Endothelial cell of umbilical vein (primary cell): Measurements from ENCODE around the gene MEOX2. TPM values are rescaled to one million over a fixed set of nuclear protein-coding genes. Genes with fewer than 3 reads are reported as not detected.

ENCODE experiments used
- BruUV-seq: library from RNA; stranded (reverse); fragments of 400-500 nt; replicated peaks from 2 replicates; lab custom pipeline; 2021; lab: Mats Ljungman, UMichigan
- CTCF ChIA-PET: fragments of 300-600, 350-600 bp; sonication (Branson Sonifier 250); formaldehyde crosslinking; loops from one replicate; lab custom pipeline; 2021; ENCODE audit warnings: antibody characterized with exemption, inconsistent platforms; lab: Charles Lee
- POLR2A ChIA-PET: fragments of 300-600, 350-600 bp; sonication (Branson Sonifier 250); formaldehyde crosslinking; loops from one replicate; lab custom pipeline; 2021; ENCODE audit warnings: antibody characterized with exemption, inconsistent platforms; lab: Charles Lee
- DNase-seq: peaks from one replicate; pipeline ENCODE4 v3.0.0-alpha.2; 2011; ENCODE audit warnings: low read depth, low spot score
- FAIRE-seq: peaks from 2 replicates; lab custom pipeline; 2011; peaks lifted over from hg19 to GRCh38; lab: Jason Lieb, UNC
- H2AFZ ChIP-seq: 2 replicates; pipeline ENCODE4 v1.6.0; 2012; ENCODE audit warnings: low read depth, low read length, control low read depth, inconsistent platforms
- H3K27ac ChIP-seq: 2 replicates; pipeline ENCODE4 v1.5.1; 2011; ENCODE audit warnings: low read depth, mild to moderate bottlenecking, control low read depth, low read length, moderate library complexity; ENCODE audit not compliant: insufficient read depth
- H3K27me3 ChIP-seq, 2 experiments: 2 replicates each; pipeline versions ENCODE4 v1.6.0 to v1.6.1; 2011; ENCODE audit warnings: low read length in 2 of 2, mixed read lengths in 1 of 2; ENCODE audit not compliant: control insufficient read depth in 2 of 2, insufficient read depth in 2 of 2
- H3K36me3 ChIP-seq, 2 experiments: 2 replicates in 1 of 2; 3 replicates in 1 of 2; pipeline ENCODE4 v1.5.1; 2011; ENCODE audit warnings: low read length in 2 of 2, mild to moderate bottlenecking in 1 of 2, moderate library complexity in 1 of 2; ENCODE audit not compliant: control insufficient read depth in 2 of 2, insufficient read depth in 2 of 2; ENCODE audit errors: extremely low read depth in 1 of 2
- H3K4me1 ChIP-seq: 3 replicates; pipeline ENCODE4 v1.5.1; 2011; ENCODE audit warnings: mild to moderate bottlenecking, low read length; ENCODE audit not compliant: control insufficient read depth, insufficient read depth; ENCODE audit errors: extremely low read depth
- H3K4me2 ChIP-seq: 2 replicates; pipeline ENCODE4 v1.6.1; 2011; ENCODE audit warnings: low read length, control low read depth, mixed read lengths; ENCODE audit not compliant: insufficient read depth
- H3K4me3 ChIP-seq, 3 experiments: fragments of 200-600 bp in 1 of 3; sonication (generic), shearing (Covaris generic) in 1 of 3; replicated peaks in 1 of 3; 2 replicates each; pipeline ENCODE4 v1.5.1; 2011 to 2016; ENCODE audit warnings: control low read depth in 3 of 3, low read length in 3 of 3, mild to moderate bottlenecking in 2 of 3, inconsistent platforms in 1 of 3, low read depth in 1 of 3, moderate library complexity in 1 of 3; ENCODE audit not compliant: insufficient read depth in 1 of 3
- H3K79me2 ChIP-seq: 2 replicates; pipeline ENCODE4 v1.6.0; 2012; ENCODE audit warnings: low read length, inconsistent platforms; ENCODE audit not compliant: control insufficient read depth, insufficient read depth
- H3K9ac ChIP-seq: replicated peaks from 2 replicates; pipeline ENCODE3; 2011; ENCODE audit warnings: low read length, control low read depth; ENCODE audit not compliant: insufficient read depth; ENCODE audit errors: extremely low read depth
- H3K9me1 ChIP-seq: replicated peaks from 3 replicates; pipeline ENCODE4 v1.6.0; 2011; ENCODE audit warnings: mild to moderate bottlenecking, low read length; ENCODE audit not compliant: control insufficient read depth, insufficient read depth; ENCODE audit errors: extremely low read depth
- H3K9me3 ChIP-seq: replicated peaks from 2 replicates; pipeline ENCODE4 v1.5.1; 2012; ENCODE audit warnings: low read length, inconsistent platforms; ENCODE audit not compliant: control insufficient read depth, insufficient read depth
- H4K20me1 ChIP-seq: replicated peaks from 2 replicates; pipeline ENCODE3; 2011; ENCODE audit warnings: mild to moderate bottlenecking, low read length; ENCODE audit not compliant: control insufficient read depth, insufficient read depth; ENCODE audit errors: extremely low read depth
- EZH2 ChIP-seq: IDR thresholded peaks from 2 replicates; pipeline ENCODE4 v1.6.1; 2012; ENCODE audit warnings: borderline replicate concordance, low read depth, mild to moderate bottlenecking, moderate library complexity, low read length, inconsistent platforms; ENCODE audit not compliant: severe bottlenecking
- FOS ChIP-seq: IDR thresholded peaks from 2 replicates; pipeline ENCODE4 v1.6.1; 2011; ENCODE audit warnings: mild to moderate bottlenecking, low read length, moderate library complexity, borderline replicate concordance; ENCODE audit not compliant: insufficient read depth
- GATA2 ChIP-seq: IDR thresholded peaks from 2 replicates; pipeline ENCODE4 v1.7.0; 2011; ENCODE audit warnings: low read depth, mild to moderate bottlenecking, moderate library complexity, mixed read lengths, low read length; ENCODE audit not compliant: insufficient read length, insufficient read depth
- JUN ChIP-seq: IDR thresholded peaks from 2 replicates; pipeline ENCODE4 v1.6.1; 2011; ENCODE audit warnings: borderline replicate concordance, low read depth; ENCODE audit not compliant: insufficient read length, insufficient read depth
- MYC ChIP-seq: IDR thresholded peaks from one replicate; pipeline ENCODE4 v1.6.1; 2011; ENCODE audit warnings: mild to moderate bottlenecking, low read depth, low read length
- POLR2A ChIP-seq: IDR thresholded peaks from 2 replicates; pipeline ENCODE4 v1.6.1; 2012; ENCODE audit warnings: low read depth, mild to moderate bottlenecking, control low read depth, low read length
- POLR2AphosphoS5 ChIP-seq: IDR thresholded peaks from 2 replicates; pipeline ENCODE4 v1.6.1; 2012; ENCODE audit warnings: low read depth, mild to moderate bottlenecking, control low read depth, low read length, moderate library complexity; ENCODE audit not compliant: insufficient read depth
- dilution Hi-C: fragments of 300-500 bp; cut with MboI; formaldehyde crosslinking; loops from one replicate; pipeline ENCODE4 v1.15.0; 2019; ENCODE audit warnings: low sequenced_read_pairs; ENCODE audit not compliant: extremely low pct_ligation_motif_present
- intact Hi-C: fragments of 100-400 bp; cut with micrococcal nuclease; formaldehyde crosslinking; loops from one replicate; pipeline ENCODE4 v1.10.0; 2022
- polyA plus RNA-seq, 4 experiments: library from polyadenylated mRNA; depleted of rRNA in 3 of 4; stranded (reverse) in 3 of 4; unstranded in 1 of 4; fragments of >200 nt; gene quantifications; 2 replicates each; pipeline versions ENCODE4 v1.2.1 to v1.2.3, GENCODE V29; 2011 to 2012; ENCODE audit warnings: missing spikeins in 1 of 4
- total RNA-seq: library from RNA; stranded (reverse); gene quantifications from 2 replicates; pipeline ENCODE4 v1.2.3, GENCODE V29; 2021
- TF ChIP-seq, protein P1 (sequence below): IDR thresholded peaks from 2 replicates; pipeline ENCODE4 v1.6.1; 2011; ENCODE audit not compliant: insufficient read depth, insufficient read length
- TF ChIP-seq, protein P2 (sequence below), 2 donors: IDR thresholded peaks; 1 replicate in 1 of 2; 2 replicates in 1 of 2; pipeline ENCODE4 v1.5.1; 2011; ENCODE audit warnings: low read length in 2 of 2, mild to moderate bottlenecking in 2 of 2, moderate library complexity in 2 of 2, control low read depth in 1 of 2, inconsistent platforms in 1 of 2, low read depth in 1 of 2; ENCODE audit not compliant: insufficient read depth in 1 of 2; ENCODE audit errors: extremely low read depth in 1 of 2

MEOX2 gene
- total and polyA plus RNA-seq, 2 donors (not counting 3 experiments of a cell fraction or from before 2014, with no cell fraction given), result 11.6 to 45.1 TPM

DNA sequence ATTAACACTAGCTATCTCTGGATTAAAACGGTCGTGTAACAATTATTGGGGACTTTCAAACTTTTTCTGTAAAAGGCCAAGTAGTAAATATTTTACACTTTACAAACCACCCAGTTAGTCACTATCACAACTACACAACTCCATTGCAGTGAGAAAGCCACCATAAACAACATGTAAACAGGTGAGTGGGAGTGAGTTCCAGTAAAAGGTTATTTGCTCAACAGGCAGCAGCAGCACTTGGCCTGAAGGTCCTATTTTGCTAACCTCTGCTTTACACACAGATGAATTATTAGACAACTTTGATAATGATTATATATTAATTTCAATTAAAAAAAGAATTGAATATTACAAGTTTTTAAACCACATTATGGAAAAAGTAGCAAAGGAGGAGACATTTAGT is 108.9 kb downstream of the MEOX2 start:
- ChIA-PET POLR2A (no interaction called here), CTCF (no interaction called here)
- no peaks in the 10 kb centered on the region for H4K20me1 ChIP-seq
- TF ChIP-seq POLR2AphosphoS5 (no peak), EZH2 (no peak), MYC (no peak), POLR2A (no peak), FOS (no peak), GATA2 (no peak), JUN (no peak)
- TF ChIP-seq, protein P1, sequence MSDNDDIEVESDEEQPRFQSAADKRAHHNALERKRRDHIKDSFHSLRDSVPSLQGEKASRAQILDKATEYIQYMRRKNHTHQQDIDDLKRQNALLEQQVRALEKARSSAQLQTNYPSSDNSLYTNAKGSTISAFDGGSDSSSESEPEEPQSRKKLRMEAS, result no peak
- TF ChIP-seq, protein P2, sequence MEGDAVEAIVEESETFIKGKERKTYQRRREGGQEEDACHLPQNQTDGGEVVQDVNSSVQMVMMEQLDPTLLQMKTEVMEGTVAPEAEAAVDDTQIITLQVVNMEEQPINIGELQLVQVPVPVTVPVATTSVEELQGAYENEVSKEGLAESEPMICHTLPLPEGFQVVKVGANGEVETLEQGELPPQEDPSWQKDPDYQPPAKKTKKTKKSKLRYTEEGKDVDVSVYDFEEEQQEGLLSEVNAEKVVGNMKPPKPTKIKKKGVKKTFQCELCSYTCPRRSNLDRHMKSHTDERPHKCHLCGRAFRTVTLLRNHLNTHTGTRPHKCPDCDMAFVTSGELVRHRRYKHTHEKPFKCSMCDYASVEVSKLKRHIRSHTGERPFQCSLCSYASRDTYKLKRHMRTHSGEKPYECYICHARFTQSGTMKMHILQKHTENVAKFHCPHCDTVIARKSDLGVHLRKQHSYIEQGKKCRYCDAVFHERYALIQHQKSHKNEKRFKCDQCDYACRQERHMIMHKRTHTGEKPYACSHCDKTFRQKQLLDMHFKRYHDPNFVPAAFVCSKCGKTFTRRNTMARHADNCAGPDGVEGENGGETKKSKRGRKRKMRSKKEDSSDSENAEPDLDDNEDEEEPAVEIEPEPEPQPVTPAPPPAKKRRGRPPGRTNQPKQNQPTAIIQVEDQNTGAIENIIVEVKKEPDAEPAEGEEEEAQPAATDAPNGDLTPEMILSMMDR (IDR thresholded peaks at IDR 0.05; ENCODE audit: extremely low read depth in 1 of 2, insufficient read depth in 1 of 2, low read depth in 1 of 2, low read length in 2 of 2), result no peak
- H3K4me3 ChIP-seq, result no peak overlapping the region
- H3K4me1 ChIP-seq, result no peaks in the 10 kb centered on the region
- H3K27me3 ChIP-seq, result no peaks in the 10 kb centered on the region
- H3K79me2 ChIP-seq, result no peaks in the 10 kb centered on the region
- H3K9ac ChIP-seq, result no peak overlapping the region
- intact Hi-C loops, result no loop called here
- H3K9me1 ChIP-seq, result no peaks in the 10 kb centered on the region
- H2AFZ ChIP-seq, result no peak overlapping the region
- no peaks in the 10 kb centered on the region for H3K36me3 ChIP-seq
- no TSS peak for BruUV-seq
- no peak overlapping the region for H3K27ac ChIP-seq
- H3K4me2 ChIP-seq, result no peak overlapping the region
- FAIRE-seq, result no peak
- dilution Hi-C loops, result no loop called here
- no peaks in the 10 kb centered on the region for H3K9me3 ChIP-seq
- DNase-seq, result no peak
